ENCODE data around the gene NECAP2. TPM values are rescaled to one million over a fixed set of nuclear protein-coding genes. Genes with fewer than 3 reads are reported as not detected.

NECAP2 gene, protein sequence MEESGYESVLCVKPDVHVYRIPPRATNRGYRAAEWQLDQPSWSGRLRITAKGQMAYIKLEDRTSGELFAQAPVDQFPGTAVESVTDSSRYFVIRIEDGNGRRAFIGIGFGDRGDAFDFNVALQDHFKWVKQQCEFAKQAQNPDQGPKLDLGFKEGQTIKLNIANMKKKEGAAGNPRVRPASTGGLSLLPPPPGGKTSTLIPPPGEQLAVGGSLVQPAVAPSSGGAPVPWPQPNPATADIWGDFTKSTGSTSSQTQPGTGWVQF
- 10 to 100 TPM; 32.1 to 53.1 (median 38.6) TPM for total RNA-seq

DNA sequence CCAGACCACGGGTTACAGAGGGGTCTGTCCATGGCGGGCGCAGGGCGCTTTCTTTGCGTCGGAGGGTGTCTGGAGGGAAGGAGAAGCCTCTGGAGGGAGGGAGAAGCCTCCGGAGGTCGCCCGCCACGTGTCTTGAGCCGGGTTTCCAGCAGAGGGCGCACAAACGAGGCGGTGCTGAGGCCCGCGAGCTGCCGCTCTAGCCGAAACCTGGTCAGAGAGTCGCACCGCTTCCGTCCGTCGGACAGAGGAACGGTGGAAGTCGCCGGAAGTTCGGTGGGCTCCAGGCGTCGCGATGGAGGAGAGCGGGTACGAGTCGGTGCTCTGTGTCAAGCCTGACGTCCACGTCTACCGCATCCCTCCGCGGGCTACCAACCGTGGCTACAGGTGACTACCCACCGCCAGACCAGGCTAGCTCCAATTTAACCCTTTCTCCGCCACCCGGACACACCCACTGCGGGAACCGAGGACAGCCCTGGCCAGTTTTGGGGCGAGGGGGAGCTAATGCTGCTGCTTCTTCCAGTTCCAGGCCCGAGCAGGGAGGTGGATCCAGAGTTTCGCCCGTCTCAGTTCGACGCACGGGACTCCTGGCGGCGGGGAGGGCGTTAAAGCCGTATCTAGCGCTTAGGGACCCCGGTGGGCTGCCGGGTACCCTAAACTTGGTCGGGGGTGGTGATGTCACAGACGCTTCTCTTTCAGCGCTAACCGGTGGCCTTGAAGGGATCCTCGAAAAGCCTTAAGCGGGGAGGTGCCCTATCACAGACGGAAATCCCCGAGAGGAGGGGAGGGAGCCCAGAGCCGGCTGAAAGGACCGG, at the start of gene NECAP2:
NECAP2 (plus strand) TSS at position 255 of the 812 bp plus-strand sequence; CDS start at position 293, 38 bp downstream.
- TF ChIP-seq POLR2A (IDR thresholded peaks at IDR 0.05), result peak in 1 of 2 donors; percentile 35
- TF ChIP-seq, protein P1, sequence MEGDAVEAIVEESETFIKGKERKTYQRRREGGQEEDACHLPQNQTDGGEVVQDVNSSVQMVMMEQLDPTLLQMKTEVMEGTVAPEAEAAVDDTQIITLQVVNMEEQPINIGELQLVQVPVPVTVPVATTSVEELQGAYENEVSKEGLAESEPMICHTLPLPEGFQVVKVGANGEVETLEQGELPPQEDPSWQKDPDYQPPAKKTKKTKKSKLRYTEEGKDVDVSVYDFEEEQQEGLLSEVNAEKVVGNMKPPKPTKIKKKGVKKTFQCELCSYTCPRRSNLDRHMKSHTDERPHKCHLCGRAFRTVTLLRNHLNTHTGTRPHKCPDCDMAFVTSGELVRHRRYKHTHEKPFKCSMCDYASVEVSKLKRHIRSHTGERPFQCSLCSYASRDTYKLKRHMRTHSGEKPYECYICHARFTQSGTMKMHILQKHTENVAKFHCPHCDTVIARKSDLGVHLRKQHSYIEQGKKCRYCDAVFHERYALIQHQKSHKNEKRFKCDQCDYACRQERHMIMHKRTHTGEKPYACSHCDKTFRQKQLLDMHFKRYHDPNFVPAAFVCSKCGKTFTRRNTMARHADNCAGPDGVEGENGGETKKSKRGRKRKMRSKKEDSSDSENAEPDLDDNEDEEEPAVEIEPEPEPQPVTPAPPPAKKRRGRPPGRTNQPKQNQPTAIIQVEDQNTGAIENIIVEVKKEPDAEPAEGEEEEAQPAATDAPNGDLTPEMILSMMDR (IDR thresholded peaks at IDR 0.05), result peak; percentile 81 to 94 (median 86)
- Histone ChIP-seq H3K4me1 (peaks cover 0 to 18% (median 5%) of the 10 kb centered on the region in 4 donors), H3K36me3 (peaks cover 0 to 22% (median 0%) of the 10 kb centered on the region in 3 donors), H3K9me3 (no peaks in the 10 kb centered on the region), H3K4me3 (peak within 1 kb of the TSS; percentile 72 to 97 (median 93)), H3K27me3 (no peaks in the 10 kb centered on the region), H3K27ac (peak within 1 kb of the TSS; percentile 78 to 92 (median 88))
- peak; percentile 91 to 97 (median 93) for DNase-seq

DNA sequence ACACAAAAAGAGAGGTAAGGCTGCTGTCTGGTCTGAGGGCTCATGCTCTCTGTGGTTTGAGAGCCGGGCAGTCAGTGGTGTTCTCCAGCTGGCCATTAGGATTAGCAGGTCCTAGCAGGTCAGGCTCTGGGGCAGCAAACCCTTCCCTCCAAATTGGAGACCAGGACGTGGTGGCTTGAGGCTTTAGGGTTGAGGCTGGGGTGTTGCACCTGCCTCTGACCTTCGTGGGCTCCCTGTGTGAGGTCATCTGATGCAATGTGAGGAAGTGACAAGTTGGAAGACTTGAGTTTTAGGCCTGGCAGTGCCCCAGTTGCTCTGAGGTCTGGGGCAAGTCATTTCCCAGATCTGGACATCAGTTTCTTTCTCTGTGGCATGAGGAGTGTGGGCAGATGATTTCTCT, 49.1 kb upstream of the NECAP2 start:
- TF ChIP-seq, protein P1 (IDR thresholded peaks at IDR 0.05), result no peak
- no peak for TF ChIP-seq POLR2A (IDR thresholded peaks at IDR 0.05)
- Histone ChIP-seq H3K9me3 (no peaks in the 10 kb centered on the region), H3K4me3 (no peak overlapping the region), H3K36me3 (peaks cover 0 to 33% (median 0%) of the 10 kb centered on the region in 3 donors), H3K27ac (no peak overlapping the region), H3K27me3 (no peaks in the 10 kb centered on the region), H3K4me1 (peaks cover 2 to 51% (median 10%) of the 10 kb centered on the region in 4 donors)
- no peak for DNase-seq

DNA sequence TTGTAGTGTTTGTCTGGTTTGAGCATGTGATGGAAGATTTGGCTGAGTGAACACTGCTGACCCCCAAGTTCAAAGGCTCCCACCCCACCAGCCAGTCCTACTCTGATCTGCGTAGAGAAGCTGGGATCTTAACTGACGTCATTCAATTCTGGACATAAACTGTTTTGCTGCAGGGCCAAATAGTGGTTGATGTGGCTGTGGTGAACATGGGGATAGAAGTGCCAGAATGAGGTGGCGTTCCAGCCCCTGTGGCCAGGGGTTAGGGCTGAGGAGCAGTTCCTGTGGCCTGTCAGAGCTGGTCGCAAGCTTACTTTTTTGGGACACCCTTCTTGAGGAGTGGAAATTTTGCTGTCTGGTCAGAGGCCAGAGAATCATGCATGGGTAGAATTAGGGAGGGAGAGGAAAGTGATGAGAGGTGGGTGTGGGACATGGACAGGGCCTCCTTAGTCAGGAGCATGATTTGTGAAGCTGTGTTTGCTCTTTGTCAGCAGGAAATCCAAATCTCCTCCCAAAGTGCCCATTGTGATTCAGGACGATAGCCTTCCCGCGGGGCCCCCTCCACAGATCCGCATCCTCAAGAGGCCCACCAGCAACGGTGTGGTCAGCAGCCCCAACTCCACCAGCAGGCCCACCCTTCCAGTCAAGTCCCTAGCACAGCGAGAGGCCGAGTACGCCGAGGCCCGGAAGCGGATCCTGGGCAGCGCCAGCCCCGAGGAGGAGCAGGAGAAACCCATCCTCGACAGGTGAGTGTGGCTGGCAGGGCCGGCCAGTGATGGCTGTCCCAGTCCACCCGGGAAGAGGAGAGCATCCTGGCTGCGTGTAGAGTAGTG, 47.6 kb upstream of the NECAP2 start:
- H3K4me3 ChIP-seq, result no peak overlapping the region
- TF ChIP-seq, protein P1 (IDR thresholded peaks at IDR 0.05), result no peak
- TF ChIP-seq POLR2A (IDR thresholded peaks at IDR 0.05), result no peak
- no peak for DNase-seq
- no peak overlapping the region for H3K27ac ChIP-seq
- no peaks in the 10 kb centered on the region for H3K27me3 ChIP-seq
- H3K9me3 ChIP-seq, result no peaks in the 10 kb centered on the region
- peaks cover 0 to 48% (median 0%) of the 10 kb centered on the region in 3 donors for H3K36me3 ChIP-seq
- H3K4me1 ChIP-seq, result peaks cover 0 to 36% (median under 1%) of the 10 kb centered on the region in 4 donors

DNA sequence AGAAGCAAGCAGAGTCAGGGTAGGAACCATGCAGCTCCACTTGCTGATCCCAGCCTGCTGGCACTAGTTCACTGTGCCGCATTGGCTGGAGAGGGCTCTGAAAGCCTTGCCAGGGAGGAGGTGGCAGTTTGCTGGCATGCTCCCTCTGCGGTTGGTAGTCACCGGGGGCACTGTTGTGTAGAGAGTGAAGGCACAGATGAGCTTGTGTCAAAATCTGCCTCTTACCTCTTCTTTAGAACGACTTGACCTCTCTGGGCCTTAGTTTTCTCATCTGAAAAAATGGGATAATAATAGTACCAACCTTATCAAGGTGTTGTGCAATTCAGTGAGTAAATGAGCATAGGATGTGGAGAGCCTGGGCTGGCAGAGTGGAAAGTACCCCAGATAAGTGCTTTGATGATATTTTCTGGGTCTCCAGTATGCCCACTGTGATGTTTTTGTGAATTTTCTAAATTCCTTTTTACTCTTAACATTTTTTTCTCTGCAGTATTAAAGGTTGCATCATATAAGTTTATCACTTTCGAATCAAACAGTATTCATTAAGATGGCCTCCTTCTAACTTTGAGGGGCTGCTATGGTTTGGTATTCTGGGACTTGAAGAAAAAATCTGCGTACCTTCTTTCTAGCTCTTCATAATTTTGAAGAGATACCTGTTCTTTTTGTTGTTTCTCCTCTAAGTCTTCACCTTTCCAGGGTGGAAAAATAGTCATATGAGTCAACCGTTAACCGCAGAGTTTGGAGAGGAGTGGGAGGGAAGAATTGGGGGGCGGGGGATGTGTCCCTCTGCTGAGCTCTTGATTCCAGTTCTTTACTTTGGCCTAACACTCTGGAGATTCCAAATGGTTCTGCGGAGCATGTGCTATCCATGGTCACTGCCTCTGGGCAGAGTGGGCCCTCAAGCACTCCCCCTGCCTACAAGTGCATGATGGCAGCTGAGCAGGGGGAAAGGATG, 46.7 kb upstream of the NECAP2 start:
- Histone ChIP-seq H3K27ac (no peak overlapping the region), H3K27me3 (no peaks in the 10 kb centered on the region), H3K9me3 (no peaks in the 10 kb centered on the region), H3K4me1 (peaks cover 0 to 32% (median 0%) of the 10 kb centered on the region in 4 donors), H3K4me3 (no peak overlapping the region), H3K36me3 (peaks cover 0 to 54% (median 0%) of the 10 kb centered on the region in 3 donors)
- TF ChIP-seq POLR2A (IDR thresholded peaks at IDR 0.05), result no peak
- TF ChIP-seq, protein P1 (IDR thresholded peaks at IDR 0.05), result no peak
- no peak for DNase-seq
